GM21717 (cell line): ENCODE measurements around the gene LSM3.
A peak's percentile ranks its signal among the peaks of the same experiment; 100 is the strongest.

Source experiments
- ATAC-seq: cut with Tn5 transposase; IDR thresholded peaks from one replicate; pipeline ENCODE4 v1.9.1; 2021; ENCODE audit warnings: mild to moderate bottlenecking, moderate library complexity; ENCODE audit not compliant: unreplicated experiment

Gene LSM3

GRCh38 chr3:14156843-14157561 lies 21.6 kb upstream of the LSM3 start:
- no peak for ATAC-seq

- no peak for ATAC-seq
These were observed 20.7 kb upstream of the LSM3 start for GRCh38 chr3:14157951-14158350.

GRCh38 chr3:14158370-14158769 lies 20.2 kb upstream of the LSM3 start:
- no peak for ATAC-seq

- ATAC-seq = no peak
These were observed 19.2 kb upstream of the LSM3 start for GRCh38 chr3:14159426-14159825.

GRCh38 chr3:14161282-14161681 lies 17.3 kb upstream of the LSM3 start:
- ATAC-seq = no peak

- no peak for ATAC-seq
These were observed 16.4 kb upstream of the LSM3 start for GRCh38 chr3:14162178-14162577.

- ATAC-seq = no peak
These were observed 11.6 kb upstream of the LSM3 start for GRCh38 chr3:14166877-14167603.

GRCh38 chr3:14169435-14169834 lies 9.2 kb upstream of the LSM3 start:
- ATAC-seq = no peak

- no peak for ATAC-seq
These were observed 8.7 kb upstream of the LSM3 start for GRCh38 chr3:14169871-14170270.

GRCh38 chr3:14170531-14171159 lies 8.0 kb upstream of the LSM3 start:
- no peak for ATAC-seq

- ATAC-seq = no peak
These were observed 6.1 kb upstream of the LSM3 start for GRCh38 chr3:14172496-14172895.

GRCh38 chr3:14174483-14174882 lies 4.1 kb upstream of the LSM3 start:
- ATAC-seq = no peak

- peak; percentile 23 for ATAC-seq
These were observed 3.1 kb upstream of the LSM3 start for GRCh38 chr3:14175383-14176037.

- ATAC-seq = peak; percentile 8
These were observed 904 bp upstream of the LSM3 start for GRCh38 chr3:14177580-14178246.

GRCh38 chr3:14179114-14179465 lies 473 bp downstream of the LSM3 start:
- ATAC-seq = no peak

- ATAC-seq = no peak
These were observed 1.2 kb downstream of the LSM3 start for GRCh38 chr3:14179795-14180194.

- no peak for ATAC-seq
These were observed 2.6 kb downstream of the LSM3 start for GRCh38 chr3:14181253-14181652.

- no peak for ATAC-seq
These were observed 4.5 kb downstream of the LSM3 start for GRCh38 chr3:14183015-14183577.

- ATAC-seq = no peak
These were observed 8.3 kb downstream of the LSM3 start for GRCh38 chr3:14186854-14187458.

- no peak for ATAC-seq
These were observed 9.6 kb downstream of the LSM3 start for GRCh38 chr3:14188041-14188754.
